ENCODE results near the gene APOM. TPM values are rescaled to one million over a fixed set of nuclear protein-coding genes. Genes with fewer than 3 reads are reported as not detected.

Gene APOM
- total RNA-seq, 2 experiments from 2014 or later, result 3.2 to 5.1 TPM

DNA sequence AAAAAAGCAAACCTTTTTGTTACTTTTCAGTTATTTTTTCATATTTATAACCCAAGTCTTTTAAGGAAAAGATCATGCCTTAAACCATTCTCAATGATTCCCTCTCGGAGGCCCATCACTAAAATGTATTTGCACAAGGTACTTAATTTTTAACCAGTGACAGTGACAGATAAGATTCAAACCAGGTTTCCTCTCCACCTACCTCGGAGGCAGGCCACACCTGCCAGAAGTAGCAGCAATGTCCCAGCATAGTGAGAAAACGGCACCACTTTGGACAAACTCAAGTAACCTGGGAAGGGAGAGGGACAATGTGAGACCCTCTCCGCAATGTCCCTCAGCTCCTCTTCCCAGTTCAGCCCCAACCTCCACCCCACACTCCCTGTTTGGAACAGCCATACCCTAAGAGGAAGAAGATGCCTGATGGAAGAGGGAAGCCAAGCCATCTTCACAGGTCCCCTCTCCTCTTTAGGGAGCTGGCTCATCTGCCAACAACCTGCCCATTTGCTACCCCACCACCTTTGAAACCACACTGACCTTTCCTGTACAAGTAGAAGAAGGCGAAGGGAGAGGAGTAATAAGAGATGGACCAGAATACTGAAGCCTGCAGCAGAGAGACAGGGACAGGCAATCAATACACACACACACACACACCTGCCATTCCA lies 45.2 kb downstream of the APOM start:
- Mint-ChIP-seq H3K4me1 (ENCODE audit: low read depth) (peaks cover 25% of the 10 kb centered on the region), H3K9me3 (ENCODE audit: insufficient read depth) (no peaks in the 10 kb centered on the region), H3K27ac (peak overlapping the region; percentile 58), H3K27me3 (ENCODE audit: low read depth) (no peaks in the 10 kb centered on the region), H3K36me3 (ENCODE audit: low read depth) (peaks cover 34% of the 10 kb centered on the region), H3K4me3 (peak overlapping the region; percentile 97)
- DNase-seq (no peak), ATAC-seq (no peak)
- ChIA-PET CTCF (interaction anchor here (2.2 kb wide), 1 partner anchor 69 kb away, joined by 5 read pairs; no protein-coding TSS in a partner anchor), POLR2A (no interaction called here)

- Mint-ChIP-seq H3K4me1 (ENCODE audit: low read depth) (peaks cover 25% of the 10 kb centered on the region), H3K36me3 (ENCODE audit: low read depth) (peaks cover 31% of the 10 kb centered on the region), H3K27me3 (ENCODE audit: low read depth) (no peaks in the 10 kb centered on the region), H3K27ac (peak overlapping the region; percentile 95), H3K4me3 (peak overlapping the region; percentile 97), H3K9me3 (ENCODE audit: insufficient read depth) (no peaks in the 10 kb centered on the region)
- CTCF ChIA-PET, result interaction anchor here (2.8 kb wide), 1 partner anchor 11 kb away, joined by 9 read pairs; no protein-coding TSS in a partner anchor
- no peak for DNase-seq
- POLR2A ChIA-PET, result interaction anchor here (0.7 to 2.3 kb wide), 5 partner anchors 34 to 160 kb away, joined by 3 to 20 read pairs (median 8); partner anchors contain the start of genes CLIC1, CSNK2B, DDX39B and GPANK1
- no peak for ATAC-seq
Observed at GRCh38 chr6:31701666-31702404, 46.1 kb downstream of the APOM start.

- peaks cover 26% of the 10 kb centered on the region for H3K36me3 Mint-ChIP-seq (ENCODE audit: low read depth)
- ChIA-PET CTCF (interaction anchor here (1.1 to 2.8 kb wide), 8 partner anchors 10 to 151 kb away, joined by 3 to 9 read pairs (median 6); no protein-coding TSS in a partner anchor), POLR2A (interaction anchor here (0.7 to 2.3 kb wide), 9 partner anchors 11 to 161 kb away, joined by 3 to 20 read pairs (median 6); partner anchors contain the start of genes APOM, C6orf47, CLIC1 and CSNK2B)
- no peaks in the 10 kb centered on the region for H3K27me3 Mint-ChIP-seq (ENCODE audit: low read depth)
- H3K9me3 Mint-ChIP-seq (ENCODE audit: insufficient read depth), result no peaks in the 10 kb centered on the region
- H3K27ac Mint-ChIP-seq, result peak overlapping the region; percentile 95
- ATAC-seq, result peak; percentile 2
- DNase-seq, result peak; percentile 44
- peaks cover 24% of the 10 kb centered on the region for H3K4me1 Mint-ChIP-seq (ENCODE audit: low read depth)
- peak overlapping the region; percentile 97 for H3K4me3 Mint-ChIP-seq
Observed at GRCh38 chr6:31702405-31702818, 46.7 kb downstream of the APOM start.

GRCh38 chr6:31702819-31703716 lies 47.4 kb downstream of the APOM start, which contains the start of gene ABHD16A:
ABHD16A (minus strand) TSS chr6:31703324; CDS start chr6:31703281, 43 bp downstream.
- Mint-ChIP-seq H3K4me1 (ENCODE audit: low read depth) (peaks cover 19% of the 10 kb centered on the region), H3K27ac (peak within 1 kb of the TSS; percentile 95), H3K27me3 (ENCODE audit: low read depth) (no peaks in the 10 kb centered on the region), H3K9me3 (ENCODE audit: insufficient read depth) (no peaks in the 10 kb centered on the region), H3K4me3 (peak within 1 kb of the TSS; percentile 97), H3K36me3 (ENCODE audit: low read depth) (peaks cover 21% of the 10 kb centered on the region)
- ATAC-seq (peak; percentile 96), DNase-seq (peak; percentile 99)
- ChIA-PET CTCF (interaction anchor here (0.7 to 2.8 kb wide), 15 partner anchors 9 to 152 kb away, joined by 3 to 9 read pairs (median 4); partner anchors contain the start of genes LSM2 and LY6G5C), POLR2A (interaction anchor here (0.5 to 2.3 kb wide), 13 partner anchors 8 to 132 kb away, joined by 3 to 20 read pairs (median 6); partner anchors contain the start of genes APOM, C6orf47, CLIC1 and CSNK2B)

DNA sequence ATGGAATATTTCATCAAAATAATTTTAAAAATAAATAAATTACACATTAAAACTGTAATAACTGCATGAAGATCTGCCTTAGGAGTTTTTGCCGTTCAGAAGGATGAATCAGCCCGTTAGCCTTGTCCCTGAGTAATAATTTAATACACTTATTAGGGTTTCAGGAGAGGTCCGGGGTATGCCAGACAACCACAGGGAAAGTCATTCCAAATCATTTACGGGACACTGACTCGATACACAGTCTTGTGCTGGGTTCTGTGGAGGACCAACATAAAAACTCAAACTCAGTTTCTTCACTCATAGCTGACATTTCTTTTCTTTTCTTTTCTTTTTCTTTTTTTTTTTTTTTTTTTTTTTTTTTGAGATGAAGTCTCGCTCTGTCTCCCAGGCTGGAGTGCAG lies 50.2 kb downstream of the APOM start:
- peaks cover 9% of the 10 kb centered on the region for H3K36me3 Mint-ChIP-seq (ENCODE audit: low read depth)
- H3K27ac Mint-ChIP-seq, result no peak overlapping the region
- H3K4me1 Mint-ChIP-seq (ENCODE audit: low read depth), result peaks cover 23% of the 10 kb centered on the region
- no peaks in the 10 kb centered on the region for H3K9me3 Mint-ChIP-seq (ENCODE audit: insufficient read depth)
- ATAC-seq (no peak), DNase-seq (no peak)
- POLR2A ChIA-PET, result no interaction called here
- H3K4me3 Mint-ChIP-seq, result no peak overlapping the region
- CTCF ChIA-PET, result no interaction called here
- H3K27me3 Mint-ChIP-seq (ENCODE audit: low read depth), result no peaks in the 10 kb centered on the region

- CTCF ChIA-PET, result no interaction called here
- DNase-seq (no peak), ATAC-seq (no peak)
- Mint-ChIP-seq H3K27ac (no peak within 1 kb of the TSS), H3K36me3 (ENCODE audit: low read depth) (peaks cover 4% of the 10 kb centered on the region), H3K4me1 (ENCODE audit: low read depth) (peaks cover 23% of the 10 kb centered on the region), H3K4me3 (no peak within 1 kb of the TSS), H3K9me3 (ENCODE audit: insufficient read depth) (no peaks in the 10 kb centered on the region), H3K27me3 (ENCODE audit: low read depth) (no peaks in the 10 kb centered on the region)
- POLR2A ChIA-PET, result interaction anchor here (0.7 kb wide), 1 partner anchor 34 kb away, joined by 3 read pairs; the partner anchor contains the start of gene MSH5
Observed at GRCh38 chr6:31706599-31706998, 50.9 kb downstream of the APOM start, which contains the start of gene LY6G6F. LY6G6F (plus strand) TSS chr6:31706866; CDS start chr6:31706907, 41 bp downstream.

GRCh38 chr6:31707701-31708100 lies 52.0 kb downstream of the APOM start:
- H3K36me3 Mint-ChIP-seq (ENCODE audit: low read depth), result peaks cover 2% of the 10 kb centered on the region
- ChIA-PET POLR2A (no interaction called here), CTCF (no interaction called here)
- H3K9me3 Mint-ChIP-seq (ENCODE audit: insufficient read depth), result no peaks in the 10 kb centered on the region
- no peak for DNase-seq
- H3K4me3 Mint-ChIP-seq, result no peak overlapping the region
- H3K27me3 Mint-ChIP-seq (ENCODE audit: low read depth), result no peaks in the 10 kb centered on the region
- ATAC-seq, result no peak
- peaks cover 26% of the 10 kb centered on the region for H3K4me1 Mint-ChIP-seq (ENCODE audit: low read depth)
- no peak overlapping the region for H3K27ac Mint-ChIP-seq

Small RNA genes lying within 50 kb of the gene (microRNA-seq; reads per million reads assigned to microRNA genes)
- gene MIR4646 (2.3 reads per million), gene MIR6832 (not detected)

Other genes starting within 250 kb of the APOM start
- 10 to 100 TPM; 49.0 TPM for gene MICB, start 157.7 kb upstream of the APOM start, total RNA-seq
- gene MCCD1, start 126.9 kb upstream of the APOM start, total RNA-seq, result not detected
- 100 to 1,000 TPM; 477 to 488 TPM for gene DDX39B, start 113.9 kb upstream of the APOM start, total RNA-seq
- gene ATP6V1G2, start 109.3 kb upstream of the APOM start, total RNA-seq, result 1 to 10 TPM; 2.5 TPM
- 10 to 100 TPM; 13.5 to 14.2 TPM for gene NFKBIL1, start 108.3 kb upstream of the APOM start, total RNA-seq
- gene LTA, start 83.6 kb upstream of the APOM start, total RNA-seq, result 10 to 100 TPM; 19.4 to 24.6 TPM
- 10 to 100 TPM; 53.4 to 55.0 TPM for gene TNF, start 80.3 kb upstream of the APOM start, total RNA-seq
- 100 to 1,000 TPM; 613 to 618 TPM for gene LTB, start 73.5 kb upstream of the APOM start, total RNA-seq
- gene LST1, start 69.6 kb upstream of the APOM start, total RNA-seq, result 100 to 1,000 TPM; 125 to 139 TPM
- 100 to 1,000 TPM; 107 to 115 TPM for gene NCR3, start 62.9 kb upstream of the APOM start, total RNA-seq
- gene AIF1, start 40.7 kb upstream of the APOM start, total RNA-seq, result 100 to 1,000 TPM; 177 TPM
- 100 to 1,000 TPM; 260 to 279 TPM for gene PRRC2A, start 35.2 kb upstream of the APOM start, total RNA-seq
- gene BAG6, start 3.2 kb upstream of the APOM start, total RNA-seq, result 100 to 1,000 TPM; 259 to 267 TPM
- 10 to 100 TPM; 22.5 to 23.8 TPM for gene C6orf47, start 4.9 kb downstream of the APOM start, total RNA-seq
- gene GPANK1, start 9.1 kb downstream of the APOM start, total RNA-seq, result 10 to 100 TPM; 29.0 to 34.7 TPM
- gene CSNK2B, start 10.2 kb downstream of the APOM start, total RNA-seq, result 100 to 1,000 TPM; 233 to 250 TPM
- gene LY6G5B, start 14.1 kb downstream of the APOM start, total RNA-seq, result 10 to 100 TPM; 22.6 to 23.2 TPM
- gene LY6G5C, start 25.2 kb downstream of the APOM start, total RNA-seq, result 1 to 10 TPM; 4.3 to 5.5 TPM
- gene ABHD16A, start 47.4 kb downstream of the APOM start, total RNA-seq, result 10 to 100 TPM; 52.1 to 55.4 TPM
- gene LY6G6F, start 51.0 kb downstream of the APOM start, total RNA-seq, result not detected
- not detected for gene LY6G6D, start 59.5 kb downstream of the APOM start, total RNA-seq
- under 1 TPM in 1 of 2 experiments, not detected in 1; 0.26 TPM for gene LY6G6C, start 65.9 kb downstream of the APOM start, total RNA-seq
- gene MPIG6B, start 67.5 kb downstream of the APOM start, total RNA-seq, result under 1 TPM; 0.71 to 0.91 TPM
- 10 to 100 TPM; 31.9 to 33.7 TPM for gene DDAH2, start 73.4 kb downstream of the APOM start, total RNA-seq
- 100 to 1,000 TPM; 617 to 651 TPM for gene CLIC1, start 80.6 kb downstream of the APOM start, total RNA-seq
- gene MSH5, start 84.1 kb downstream of the APOM start, total RNA-seq, result 10 to 100 TPM; 64.8 to 73.6 TPM
- gene SAPCD1, start 106.8 kb downstream of the APOM start, total RNA-seq, result 10 to 100 TPM; 14.3 to 15.4 TPM
- gene VWA7, start 121.4 kb downstream of the APOM start, total RNA-seq, result 1 to 10 TPM; 6.4 to 6.6 TPM
- gene VARS1, start 139.9 kb downstream of the APOM start, total RNA-seq, result 100 to 1,000 TPM; 114 to 115 TPM
- 100 to 1,000 TPM; 123 to 128 TPM for gene LSM2, start 151.1 kb downstream of the APOM start, total RNA-seq
- gene HSPA1L, start 159.4 kb downstream of the APOM start, total RNA-seq, result 1 to 10 TPM; 3.0 to 3.1 TPM
- gene HSPA1A, start 159.6 kb downstream of the APOM start, total RNA-seq, result 10 to 100 TPM; 75.6 to 75.7 TPM
- 10 to 100 TPM; 84.6 to 87.1 TPM for gene HSPA1B, start 171.8 kb downstream of the APOM start, total RNA-seq
- 10 to 100 TPM; 16.5 to 17.8 TPM for gene NEU1, start 206.9 kb downstream of the APOM start, total RNA-seq
- gene SLC44A4, start 223.1 kb downstream of the APOM start, total RNA-seq, result under 1 TPM in 1 of 2 experiments, not detected in 1; 0.39 TPM
- gene EHMT2, start 241.8 kb downstream of the APOM start, total RNA-seq, result 10 to 100 TPM; 70.1 to 72.3 TPM
- gene ZBTB12, start 246.2 kb downstream of the APOM start, total RNA-seq, result 1 to 10 TPM; 1.6 to 1.8 TPM

All from activated CD8-positive, alpha-beta T cell treated with anti-CD3 and anti-CD28 coated beads, Interleukin-2, amount 10 ng/mL, durations not matched to agents 7 days and 5 days (primary cell).